GM12878 (cell line): ENCODE measurements around the gene WIPF1. TPM values are rescaled to one million over a fixed set of nuclear protein-coding genes. Genes with fewer than 3 reads are reported as not detected.

Source experiments
- ATAC-seq: fragments of 200-7000 bp; cut with Tn5 transposase; 3 replicates; pipeline ENCODE4 v1.9.1; 2020; ENCODE audit warnings: mild to moderate bottlenecking, moderate library complexity
- BruUV-seq: library from RNA; stranded (reverse); fragments of 400-500 nt; replicated peaks from 2 replicates; lab custom pipeline; 2021; lab: Mats Ljungman, UMichigan
- CTCF ChIA-PET: fragments of 300-600 bp; sonication (Branson Sonifier 250); formaldehyde crosslinking; extraction: SDS; loops from one replicate; lab custom pipeline; 2021; ENCODE audit warnings: inconsistent platforms; lab: Yijun Ruan, JAX
- POLR2A ChIA-PET: fragments of 350-600 bp; formaldehyde crosslinking; extraction: SDS; loops from one replicate; lab custom pipeline; 2021; ENCODE audit warnings: inconsistent platforms; lab: Charles Lee
- RAD21 ChIA-PET: fragments of 300-600 bp; sonication (Branson Sonifier 250); formaldehyde crosslinking; loops from one replicate; lab custom pipeline; 2023; ENCODE audit warnings: antibody characterized with exemption; ENCODE audit not compliant: unreplicated experiment; lab: Charles Lee
- SMC1A ChIA-PET: fragments of 300-600 bp; sonication (Branson Sonifier 250); formaldehyde crosslinking; loops from one replicate; lab custom pipeline; 2023; ENCODE audit not compliant: unreplicated experiment, uncharacterized antibody; lab: Charles Lee
- DNase-seq: peaks from one replicate; pipeline ENCODE4 v3.0.0-alpha.2; 2011; ENCODE audit warnings: low read depth, low spot score
- FAIRE-seq: peaks from 3 replicates; lab custom pipeline; 2011; peaks lifted over from hg19 to GRCh38; lab: Jason Lieb, UNC
- H2AFZ ChIP-seq: 2 replicates; pipeline ENCODE4 v1.6.0; 2011; ENCODE audit warnings: low read depth, low read length, control low read depth; ENCODE audit not compliant: control insufficient read depth
- H3K27ac ChIP-seq: 2 replicates; pipeline ENCODE4 v1.5.1; 2011; ENCODE audit warnings: control low read depth; ENCODE audit not compliant: control insufficient read depth, insufficient read depth
- H3K27me3 ChIP-seq, 2 experiments: replicated peaks in 1 of 2; 2 replicates each; pipeline versions ENCODE4 v1.6.0 to v1.6.1; 2011; ENCODE audit warnings: low read length in 1 of 2; ENCODE audit not compliant: control insufficient read depth in 2 of 2, insufficient read depth in 2 of 2
- H3K36me3 ChIP-seq, 2 experiments: 2 replicates each; pipeline ENCODE4 v1.5.1; 2011; ENCODE audit warnings: low read length in 1 of 2; ENCODE audit not compliant: control insufficient read depth in 2 of 2, insufficient read depth in 2 of 2
- H3K4me1 ChIP-seq: 2 replicates; pipeline ENCODE4 v1.6.1; 2011; ENCODE audit warnings: mild to moderate bottlenecking, low read length, moderate library complexity, mixed read lengths; ENCODE audit not compliant: control insufficient read depth, insufficient read depth
- H3K4me2 ChIP-seq: 2 replicates; pipeline ENCODE4 v1.6.0; 2011; ENCODE audit warnings: control low read depth; ENCODE audit not compliant: control insufficient read depth, insufficient read depth
- H3K4me3 ChIP-seq: fragments of 200-600 bp; sonication (generic); 2 replicates; pipeline ENCODE4 v1.5.1; 2016
- H3K79me2 ChIP-seq: 2 replicates; pipeline ENCODE4 v1.6.0; 2011; ENCODE audit warnings: low read length; ENCODE audit not compliant: control insufficient read depth, insufficient read depth
- H3K9ac ChIP-seq: 2 replicates; pipeline ENCODE4 v1.8.0; 2011; ENCODE audit warnings: low read length, control low read depth, mixed read lengths; ENCODE audit not compliant: control insufficient read depth, insufficient read depth
- H3K9me3 ChIP-seq: replicated peaks from 3 replicates; pipeline ENCODE4 v1.5.1; 2011; ENCODE audit warnings: mild to moderate bottlenecking, low read length; ENCODE audit not compliant: control insufficient read depth, insufficient read depth
- H4K20me1 ChIP-seq: 2 replicates; pipeline ENCODE4 v1.6.0; 2011; ENCODE audit not compliant: control insufficient read depth, insufficient read depth
- CEBPB ChIP-seq, 2 experiments: fragments of 150-350 bp in 1 of 2; IDR thresholded peaks; 2 replicates each; pipeline ENCODE4 v1.6.1; 2012 to 2014; ENCODE audit warnings: low read depth in 2 of 2, low read length in 2 of 2, borderline replicate concordance in 1 of 2, inconsistent platforms in 1 of 2
- EGR1 ChIP-seq, 2 experiments: IDR thresholded peaks; 1 replicate in 1 of 2; 2 replicates in 1 of 2; pipeline ENCODE4 v1.6.1; 2011 to 2012; ENCODE audit warnings: low read depth in 2 of 2, low read length in 2 of 2, borderline replicate concordance in 1 of 2, mild to moderate bottlenecking in 1 of 2, moderate library complexity in 1 of 2
- EP300 ChIP-seq, 2 experiments: fragments of 150-350 bp in 1 of 2; IDR thresholded peaks; 2 replicates each; pipeline ENCODE4 v1.6.1; 2011 to 2012; ENCODE audit warnings: low read depth in 2 of 2, low read length in 2 of 2, borderline replicate concordance in 1 of 2, improper control_type of control experiment in 1 of 2, inconsistent platforms in 1 of 2; ENCODE audit not compliant: control insufficient read depth in 1 of 2
- NR2C2 ChIP-seq: IDR thresholded peaks from 2 replicates; pipeline ENCODE4 v1.6.1; 2011; ENCODE audit warnings: borderline replicate concordance, low read depth; ENCODE audit not compliant: control insufficient read depth, insufficient read length
- POLR2A ChIP-seq: IDR thresholded peaks from 2 replicates; pipeline ENCODE4 v1.6.1; 2011; ENCODE audit warnings: low read depth, mild to moderate bottlenecking, low read length
- RAD21 ChIP-seq: IDR thresholded peaks from 2 replicates; pipeline ENCODE4 v1.6.1; 2011; ENCODE audit warnings: mild to moderate bottlenecking, low read depth, low read length, moderate library complexity; ENCODE audit not compliant: insufficient read depth
- RFX5 ChIP-seq: IDR thresholded peaks from 2 replicates; pipeline ENCODE4 v1.6.1; 2011; ENCODE audit warnings: low read depth, low read length, improper control_type of control experiment
- SREBF1 ChIP-seq: IDR thresholded peaks from 2 replicates; pipeline ENCODE4 v1.6.1; 2012; ENCODE audit warnings: mild to moderate bottlenecking, low read length
- STAT1 ChIP-seq: fragments of 450-650 bp; conservative IDR thresholded peaks from 2 replicates; pipeline ENCODE4 v1.6.1; 2014; ENCODE audit warnings: antibody characterized with exemption, mild to moderate bottlenecking
- WGBS: methylation state at CpG from one replicate; pipeline ENCODE4 v1.1.6; 2016; ENCODE audit warnings: low lambda C conversion rate; ENCODE audit not compliant: insufficient replicate concordance, insufficient coverage; ENCODE audit errors: missing lambda C conversion rate; 5-methylcytosine and 5-hydroxymethylcytosine counted together
- in situ Hi-C: fragments of 300-500 bp; cut with MboI; formaldehyde crosslinking; loops from 9 replicates; pipeline ENCODE4 v1.14.3; 2018; ENCODE audit warnings: mixed read lengths
- intact Hi-C: fragments of 100-400 bp; cut with micrococcal nuclease; formaldehyde crosslinking; loops from one replicate; pipeline ENCODE4 v1.14.2; 2022; ENCODE audit not compliant: unreplicated experiment
- polyA plus RNA-seq, 11 experiments: library from polyadenylated mRNA; depleted of rRNA in 4 of 11; unstranded in 6 of 11; stranded (reverse) in 5 of 11; fragments of >200 nt; fragmentation: Nextera tagmentation in 4 of 11; fragmentation: Illumina TruSeq in 1 of 11; extraction: Ambion mirVana in 4 of 11; extraction: Trizol in 1 of 11; gene quantifications; 1 replicate in 1 of 11; 2 replicates in 10 of 11; pipeline versions ENCODE4 v1.2.1 to v1.2.3, GENCODE V29; 2011 to 2016; ENCODE audit warnings: inconsistent platforms in 2 of 11, missing spikeins in 2 of 11, low read depth in 1 of 11
- total RNA-seq, 4 experiments: library from RNA; depleted of rRNA in 3 of 4; stranded (reverse); fragments of >200 nt in 3 of 4; fragmentation: Illumina TruSeq in 1 of 4; extraction: Trizol in 1 of 4; gene quantifications; 2 replicates each; pipeline versions ENCODE4 v1.2.1 to v1.2.3, GENCODE V29; 2013 to 2021
- TF ChIP-seq, protein P1 (sequence below): fragments of 450-650 bp; IDR thresholded peaks from 2 replicates; pipeline ENCODE4 v1.6.1; 2017; ENCODE audit warnings: antibody characterized with exemption, mild to moderate bottlenecking, moderate library complexity
- TF ChIP-seq, protein P2 (sequence below): fragments of 450-650 bp; IDR thresholded peaks from 2 replicates; pipeline ENCODE4 v1.6.1; 2014; ENCODE audit warnings: mild to moderate bottlenecking
- TF ChIP-seq, protein P3 (sequence below): fragments of 150-350 bp; IDR thresholded peaks from 2 replicates; pipeline ENCODE4 v1.6.1; 2014; ENCODE audit warnings: mild to moderate bottlenecking, low read depth, low read length

The WIPF1 gene
- total and polyA plus RNA-seq, 10 of the 15 experiments (the other 5 are each of a cell fraction or from before 2014, with no cell fraction given), result 23.1 to 188 (median 68.9) TPM

DNA sequence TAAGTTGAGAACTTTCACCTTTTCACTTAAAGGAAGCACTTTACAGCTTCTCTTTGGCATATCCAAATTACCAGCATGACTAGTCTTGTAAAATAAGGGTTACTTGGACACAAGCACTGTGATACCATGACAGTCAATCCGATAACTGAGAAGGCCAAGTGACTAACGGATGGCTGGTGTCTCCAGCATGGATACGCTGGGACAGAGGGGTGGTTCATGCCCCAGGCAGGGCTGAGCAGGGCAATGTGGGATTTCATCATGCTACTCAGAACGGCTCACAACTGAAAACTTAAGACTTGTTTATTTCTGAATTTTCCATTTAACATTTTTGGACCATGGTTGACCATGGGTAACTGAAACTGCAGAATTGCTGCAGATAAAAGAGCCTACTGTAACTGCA lies 67.7 kb downstream of the WIPF1 start:
- no peaks in the 10 kb centered on the region for H3K4me1 ChIP-seq
- H3K9me3 ChIP-seq, result no peaks in the 10 kb centered on the region
- H3K4me2 ChIP-seq, result no peak overlapping the region
- intact Hi-C loops, result no loop called here
- ChIA-PET RAD21 (no interaction called here), SMC1A (no interaction called here), POLR2A (no interaction called here), CTCF (no interaction called here)
- H3K36me3 ChIP-seq, result no peaks in the 10 kb centered on the region
- no peaks in the 10 kb centered on the region for H4K20me1 ChIP-seq
- no peak overlapping the region for H2AFZ ChIP-seq
- no peak overlapping the region for H3K9ac ChIP-seq
- no peak overlapping the region for H3K4me3 ChIP-seq
- H3K27ac ChIP-seq, result no peak overlapping the region
- 55% methylated on average over 4 of the region's 4 CpGs for WGBS
- no peak for ATAC-seq
- no peaks in the 10 kb centered on the region for H3K79me2 ChIP-seq
- BruUV-seq, result no TSS peak
- no peak for FAIRE-seq
- H3K27me3 ChIP-seq, result no peaks in the 10 kb centered on the region
- in situ Hi-C loops, result no loop called here
- TF ChIP-seq NR2C2, result no peak
- no peak for TF ChIP-seq RAD21
- TF ChIP-seq POLR2A, result no peak
- TF ChIP-seq, protein P1, sequence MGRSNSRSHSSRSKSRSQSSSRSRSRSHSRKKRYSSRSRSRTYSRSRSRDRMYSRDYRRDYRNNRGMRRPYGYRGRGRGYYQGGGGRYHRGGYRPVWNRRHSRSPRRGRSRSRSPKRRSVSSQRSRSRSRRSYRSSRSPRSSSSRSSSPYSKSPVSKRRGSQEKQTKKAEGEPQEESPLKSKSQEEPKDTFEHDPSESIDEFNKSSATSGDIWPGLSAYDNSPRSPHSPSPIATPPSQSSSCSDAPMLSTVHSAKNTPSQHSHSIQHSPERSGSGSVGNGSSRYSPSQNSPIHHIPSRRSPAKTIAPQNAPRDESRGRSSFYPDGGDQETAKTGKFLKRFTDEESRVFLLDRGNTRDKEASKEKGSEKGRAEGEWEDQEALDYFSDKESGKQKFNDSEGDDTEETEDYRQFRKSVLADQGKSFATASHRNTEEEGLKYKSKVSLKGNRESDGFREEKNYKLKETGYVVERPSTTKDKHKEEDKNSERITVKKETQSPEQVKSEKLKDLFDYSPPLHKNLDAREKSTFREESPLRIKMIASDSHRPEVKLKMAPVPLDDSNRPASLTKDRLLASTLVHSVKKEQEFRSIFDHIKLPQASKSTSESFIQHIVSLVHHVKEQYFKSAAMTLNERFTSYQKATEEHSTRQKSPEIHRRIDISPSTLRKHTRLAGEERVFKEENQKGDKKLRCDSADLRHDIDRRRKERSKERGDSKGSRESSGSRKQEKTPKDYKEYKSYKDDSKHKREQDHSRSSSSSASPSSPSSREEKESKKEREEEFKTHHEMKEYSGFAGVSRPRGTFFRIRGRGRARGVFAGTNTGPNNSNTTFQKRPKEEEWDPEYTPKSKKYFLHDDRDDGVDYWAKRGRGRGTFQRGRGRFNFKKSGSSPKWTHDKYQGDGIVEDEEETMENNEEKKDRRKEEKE, result no peak
- no peak for TF ChIP-seq SREBF1
- no peak for DNase-seq

DNA sequence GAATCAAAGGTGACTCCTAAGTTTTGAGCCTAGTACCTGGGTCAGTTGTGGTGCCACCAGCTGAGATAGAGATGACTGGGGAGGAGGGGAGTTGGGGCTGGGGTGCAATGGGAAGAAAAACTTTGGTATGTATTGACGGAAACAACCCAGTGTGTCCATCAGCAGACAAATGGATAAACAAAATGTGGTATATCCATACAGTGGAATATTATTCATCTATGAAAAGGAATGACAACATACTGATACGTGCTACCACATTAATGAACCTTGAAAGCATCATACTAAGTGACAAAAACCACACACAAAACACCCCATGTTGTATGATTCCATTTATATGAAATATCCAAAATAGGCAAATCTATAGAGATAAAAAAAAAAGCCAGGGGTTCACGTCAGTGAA lies 69.6 kb downstream of the WIPF1 start:
- Histone ChIP-seq H2AFZ (no peak overlapping the region), H3K27me3 (no peaks in the 10 kb centered on the region), H4K20me1 (no peaks in the 10 kb centered on the region), H3K36me3 (no peaks in the 10 kb centered on the region), H3K4me1 (no peaks in the 10 kb centered on the region), H3K9ac (no peak overlapping the region), H3K27ac (no peak overlapping the region), H3K4me3 (no peak overlapping the region), H3K79me2 (no peaks in the 10 kb centered on the region), H3K9me3 (no peaks in the 10 kb centered on the region), H3K4me2 (no peak overlapping the region)
- FAIRE-seq (no peak), ATAC-seq (no peak), DNase-seq (no peak)
- no TSS peak for BruUV-seq
- 42% methylated on average over 3 of the region's 3 CpGs for WGBS
- intact Hi-C loops, result no loop called here
- SMC1A ChIA-PET, result interaction anchor here (0.6 to 1.5 kb wide), 3 partner anchors 34 to 159 kb away, joined by 3 to 5 read pairs (median 4); no protein-coding TSS in a partner anchor
- in situ Hi-C loops, result no loop called here
- RAD21 ChIA-PET, result no interaction called here
- CTCF ChIA-PET, result interaction anchor here (0.7 to 1.2 kb wide), 3 partner anchors 34 to 159 kb away, joined by 3 to 4 read pairs (median 3); no protein-coding TSS in a partner anchor
- POLR2A ChIA-PET, result no interaction called here
- TF ChIP-seq CEBPB (IDR thresholded peaks at IDR 0.05; ENCODE audit: borderline replicate concordance in 1 of 2, low read depth in 2 of 2, low read length in 2 of 2) (no peak), RFX5 (no peak), EGR1 (IDR thresholded peaks at IDR 0.05; ENCODE audit: borderline replicate concordance in 1 of 2, low read depth in 2 of 2, low read length in 2 of 2) (no peak), EP300 (IDR thresholded peaks at IDR 0.05; ENCODE audit: borderline replicate concordance in 1 of 2, control insufficient read depth in 1 of 2, low read depth in 2 of 2, low read length in 2 of 2) (no peak), STAT1 (no peak)
- TF ChIP-seq, protein P2, sequence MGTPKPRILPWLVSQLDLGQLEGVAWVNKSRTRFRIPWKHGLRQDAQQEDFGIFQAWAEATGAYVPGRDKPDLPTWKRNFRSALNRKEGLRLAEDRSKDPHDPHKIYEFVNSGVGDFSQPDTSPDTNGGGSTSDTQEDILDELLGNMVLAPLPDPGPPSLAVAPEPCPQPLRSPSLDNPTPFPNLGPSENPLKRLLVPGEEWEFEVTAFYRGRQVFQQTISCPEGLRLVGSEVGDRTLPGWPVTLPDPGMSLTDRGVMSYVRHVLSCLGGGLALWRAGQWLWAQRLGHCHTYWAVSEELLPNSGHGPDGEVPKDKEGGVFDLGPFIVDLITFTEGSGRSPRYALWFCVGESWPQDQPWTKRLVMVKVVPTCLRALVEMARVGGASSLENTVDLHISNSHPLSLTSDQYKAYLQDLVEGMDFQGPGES, result no peak
- TF ChIP-seq, protein P3, sequence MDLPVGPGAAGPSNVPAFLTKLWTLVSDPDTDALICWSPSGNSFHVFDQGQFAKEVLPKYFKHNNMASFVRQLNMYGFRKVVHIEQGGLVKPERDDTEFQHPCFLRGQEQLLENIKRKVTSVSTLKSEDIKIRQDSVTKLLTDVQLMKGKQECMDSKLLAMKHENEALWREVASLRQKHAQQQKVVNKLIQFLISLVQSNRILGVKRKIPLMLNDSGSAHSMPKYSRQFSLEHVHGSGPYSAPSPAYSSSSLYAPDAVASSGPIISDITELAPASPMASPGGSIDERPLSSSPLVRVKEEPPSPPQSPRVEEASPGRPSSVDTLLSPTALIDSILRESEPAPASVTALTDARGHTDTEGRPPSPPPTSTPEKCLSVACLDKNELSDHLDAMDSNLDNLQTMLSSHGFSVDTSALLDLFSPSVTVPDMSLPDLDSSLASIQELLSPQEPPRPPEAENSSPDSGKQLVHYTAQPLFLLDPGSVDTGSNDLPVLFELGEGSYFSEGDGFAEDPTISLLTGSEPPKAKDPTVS, result no peak
